ENCODE results near the gene OR4M1.
"Not testable (repeated sequence)": the region's sequence is repeated elsewhere in the genome, so short reads cannot be mapped to it uniquely, and the experiment has no call there.

The OR4M1 gene

GRCh38 chr14:19773204-19773603 is at the start of gene OR4M1:
Gene OR4M1, plus strand, starts transcription at chr14:19773504. Its CDS starts 6,819 bp downstream, at chr14:19780323.
- not testable (repeated sequence) for DNase-seq

GRCh38 chr14:19729359-19729758 is 43.9 kb upstream of the OR4M1 start:
- no peak for DNase-seq

- no peak for DNase-seq
Measured at GRCh38 chr14:19729763-19730162, 43.5 kb upstream of the OR4M1 start.

- not testable (repeated sequence) for DNase-seq
Measured at GRCh38 chr14:19733893-19734292, 39.4 kb upstream of the OR4M1 start.

GRCh38 chr14:19743256-19743655 is 30.0 kb upstream of the OR4M1 start, which contains the start of gene OR4Q3:
Gene OR4Q3, plus strand, starts transcription at chr14:19743571.
- DNase-seq = peak; percentile 36

- not testable (repeated sequence) for DNase-seq
Measured at GRCh38 chr14:19752316-19752715, 21.0 kb upstream of the OR4M1 start.

GRCh38 chr14:19754172-19754571 is 19.1 kb upstream of the OR4M1 start:
- no peak for DNase-seq

GRCh38 chr14:19771491-19771890 is 1.8 kb upstream of the OR4M1 start:
- not testable (repeated sequence) for DNase-seq

GRCh38 chr14:19771895-19772430 is 1.3 kb upstream of the OR4M1 start:
- DNase-seq = no peak

GRCh38 chr14:19772454-19772853 is 850 bp upstream of the OR4M1 start:
- not testable (repeated sequence) for DNase-seq

- no peak for DNase-seq
Measured at GRCh38 chr14:19775587-19775986, 2.3 kb downstream of the OR4M1 start.

- not testable (repeated sequence) for DNase-seq
Measured at GRCh38 chr14:19785848-19786247, 12.5 kb downstream of the OR4M1 start.

GRCh38 chr14:19787318-19787717 is 14.0 kb downstream of the OR4M1 start:
- DNase-seq = not testable (repeated sequence)

GRCh38 chr14:19788150-19788549 is 14.8 kb downstream of the OR4M1 start:
- not testable (repeated sequence) for DNase-seq

- not testable (repeated sequence) for DNase-seq
Measured at GRCh38 chr14:19796520-19797108, 23.3 kb downstream of the OR4M1 start.

- DNase-seq = no peak
Measured at GRCh38 chr14:19799880-19800279, 26.6 kb downstream of the OR4M1 start.

- DNase-seq = no peak
Measured at GRCh38 chr14:19800282-19801117, 27.2 kb downstream of the OR4M1 start.

- no peak for DNase-seq
Measured at GRCh38 chr14:19801118-19801464, 27.8 kb downstream of the OR4M1 start.

GRCh38 chr14:19803470-19803869 is 30.2 kb downstream of the OR4M1 start, which contains the start of gene OR4N2:
Gene OR4N2, plus strand, starts transcription at chr14:19803770. Its CDS starts 23,679 bp downstream, at chr14:19827449.
- DNase-seq = not testable (repeated sequence)

- DNase-seq = not testable (repeated sequence)
Measured at GRCh38 chr14:19813171-19813920, 40.0 kb downstream of the OR4M1 start.

- DNase-seq = not testable (repeated sequence)
Measured at GRCh38 chr14:19819879-19820278, 46.6 kb downstream of the OR4M1 start.

GRCh38 chr14:19821016-19821415 is 47.7 kb downstream of the OR4M1 start:
- DNase-seq = not testable (repeated sequence)

- DNase-seq = no peak
Measured at GRCh38 chr14:19823178-19823577, 49.9 kb downstream of the OR4M1 start.
